Testis (tissue), 2 donors: ENCODE measurements around the gene CASTOR2.

Source experiments
- CTCF ChIP-seq, 3 experiments: fragments of 450-650 bp in 2 of 3; fragments of 200-600 bp in 1 of 3; sonication (generic) in 1 of 3; IDR thresholded peaks; one replicate each; pipeline ENCODE4 v1.5.1; 2016 to 2019; ENCODE audit warnings: antibody characterized with exemption in 3 of 3, mild to moderate bottlenecking in 2 of 3, moderate library complexity in 1 of 3
- POLR2A ChIP-seq: fragments of 450-650 bp; IDR thresholded peaks from one replicate; pipeline ENCODE4 v1.6.1; 2017; ENCODE audit warnings: antibody characterized with exemption, mild to moderate bottlenecking, moderate library complexity

GRCh38 chr7:75010036-75010435 lies 45.5 kb downstream of the CASTOR2 start:
- no peak for TF ChIP-seq CTCF (IDR thresholded peaks at IDR 0.05)
- TF ChIP-seq POLR2A = no peak
